GM04503 (cell line): ENCODE results near the gene PASK.

Experiments
- DNase-seq: peaks from one replicate; pipeline ENCODE4 v3.0.0-alpha.2; 2012; ENCODE audit warnings: low read depth

PASK gene

DNA sequence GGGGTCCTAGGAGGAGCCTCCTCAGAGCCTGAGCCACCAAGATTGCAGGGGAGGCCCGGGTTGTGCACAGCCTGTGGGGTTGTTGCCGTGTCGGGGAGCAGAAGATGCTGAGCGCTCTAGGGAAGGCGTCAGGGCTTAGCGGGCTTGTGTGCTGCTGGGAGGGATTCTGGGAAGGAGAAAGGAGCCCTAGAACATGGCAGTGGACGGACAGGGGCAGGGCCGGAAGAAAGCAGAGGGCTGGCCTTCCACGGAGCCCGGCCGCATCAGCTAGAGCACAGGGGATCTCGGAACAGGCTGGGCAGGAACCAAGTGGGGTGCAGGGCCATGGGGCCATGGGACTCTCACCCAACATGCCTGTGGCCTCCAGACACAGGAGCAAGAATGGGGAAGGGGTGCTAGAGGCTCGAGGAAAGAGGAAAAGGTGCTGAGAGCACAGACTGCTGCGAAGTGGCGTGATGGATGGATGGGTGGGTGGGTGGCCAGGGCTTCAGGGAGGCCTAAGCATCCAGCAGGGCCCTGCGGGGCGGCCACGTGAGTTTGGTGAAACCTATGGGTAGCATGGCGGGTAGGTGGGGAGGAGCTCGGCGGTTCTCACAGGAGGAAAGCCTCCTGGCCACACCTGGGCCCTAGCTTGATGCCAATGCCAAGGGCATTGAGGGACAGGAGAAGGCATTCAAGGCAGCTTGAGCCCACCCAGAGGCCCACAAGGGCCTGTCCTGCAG, 82.9 kb downstream of the PASK start:
- no peak for DNase-seq

DNA sequence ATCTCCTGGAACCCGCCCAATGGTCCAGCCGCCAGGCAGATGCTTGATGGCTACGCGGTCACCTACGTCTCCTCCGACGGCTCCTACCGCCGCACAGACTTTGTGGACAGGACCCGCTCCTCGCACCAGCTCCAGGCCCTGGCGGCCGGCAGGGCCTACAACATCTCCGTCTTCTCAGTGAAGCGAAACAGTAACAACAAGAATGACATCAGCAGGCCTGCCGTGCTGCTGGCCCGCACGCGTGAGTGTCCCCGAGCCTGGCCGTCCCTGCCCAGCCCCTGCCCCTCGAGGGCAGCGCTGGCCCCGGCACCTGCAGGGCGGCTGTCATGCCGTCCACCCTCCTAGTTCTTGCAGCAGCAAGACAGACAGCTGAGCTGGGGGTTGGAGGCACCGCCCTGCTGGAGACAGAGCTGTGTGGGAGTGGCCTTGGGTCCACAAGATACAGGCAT, 83.9 kb downstream of the PASK start:
- no peak for DNase-seq

GRCh38 chr2:241064802-241065354, 84.4 kb downstream of the PASK start:
- DNase-seq, result no peak

DNA sequence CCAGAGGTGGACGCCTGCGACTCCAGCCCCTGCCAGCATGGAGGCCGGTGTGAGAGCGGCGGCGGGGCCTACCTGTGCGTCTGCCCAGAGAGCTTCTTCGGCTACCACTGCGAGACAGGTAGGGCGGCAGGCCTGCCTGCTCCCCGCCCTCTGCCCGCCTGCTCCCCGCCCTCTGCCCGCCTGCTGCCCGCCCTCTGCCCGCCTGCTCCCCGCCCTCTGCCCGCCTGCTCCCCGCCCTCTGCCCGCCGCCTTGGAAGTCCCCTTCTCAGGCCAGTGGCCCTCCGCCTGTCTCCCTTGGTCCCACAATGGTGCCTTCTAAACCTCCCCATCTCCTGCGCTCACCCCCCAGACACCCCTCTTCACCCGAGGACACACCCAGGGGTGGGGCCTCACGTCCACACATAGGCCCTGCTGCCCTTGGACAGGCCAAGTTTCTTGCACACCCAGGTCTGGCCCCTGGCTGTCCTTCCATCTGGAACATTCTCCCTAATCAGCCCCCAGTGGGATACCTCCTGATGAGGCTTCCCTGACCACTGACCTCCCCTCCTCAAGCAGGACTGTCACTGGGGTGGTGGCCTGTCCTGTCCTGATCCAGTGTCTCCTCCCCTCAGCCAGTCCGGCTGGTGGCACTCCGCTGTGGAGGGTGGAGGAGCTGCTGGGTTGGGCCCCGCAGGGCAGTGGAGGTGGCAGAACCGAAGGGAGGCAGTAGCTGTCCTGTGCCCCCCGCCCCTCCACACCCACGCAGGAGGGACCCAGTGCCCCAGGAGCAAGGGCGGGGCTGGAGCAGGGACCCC, 85.1 kb downstream of the PASK start:
- no peak for DNase-seq

DNA sequence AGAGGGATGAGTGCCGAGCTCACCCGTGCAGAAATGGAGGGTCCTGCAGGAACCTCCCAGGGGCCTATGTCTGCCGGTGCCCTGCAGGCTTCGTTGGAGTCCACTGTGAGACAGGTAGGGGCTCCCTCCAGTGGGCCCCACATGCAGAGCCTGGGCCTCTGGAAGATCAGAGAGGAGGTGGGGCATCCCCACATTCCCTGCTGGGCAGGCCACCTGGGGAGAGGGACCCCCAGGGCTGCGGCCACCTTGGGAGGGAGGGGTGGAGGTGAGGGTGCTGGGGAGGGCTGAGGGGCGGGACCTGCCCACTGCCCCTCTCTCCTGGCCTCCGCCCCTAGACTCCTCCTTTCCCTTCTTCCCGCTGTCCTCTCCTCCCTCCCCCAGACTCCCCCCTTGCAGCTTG, 85.7 kb downstream of the PASK start:
- DNase-seq, result no peak

GRCh38 chr2:241063093-241063551, 86.2 kb downstream of the PASK start:
- no peak for DNase-seq

GRCh38 chr2:241062389-241063092, 86.7 kb downstream of the PASK start:
- no peak for DNase-seq

GRCh38 chr2:241061275-241061674, 88.0 kb downstream of the PASK start:
- no peak for DNase-seq
